Activated naive CD4-positive, alpha-beta T cell treated with anti-CD3 and anti-CD28 coated beads, Interleukin-2, amount 50 U/mL, for 72 hours (primary cell): Measurements from ENCODE around the gene TRIM56. TPM values are rescaled to one million over a fixed set of nuclear protein-coding genes. Genes with fewer than 3 reads are reported as not detected.
A peak's percentile ranks its signal among the peaks of the same experiment; 100 is the strongest.

ENCODE experiments used
- ATAC-seq, 2 donors: fragments of 150-1000 bp; cut with Tn5 transposase; 2 replicates each; pipeline ENCODE4 v1.10.0; 2021; ENCODE audit warnings: mild to moderate bottlenecking in 2 of 2, moderate library complexity in 2 of 2
- DNase-seq, 2 donors: peaks; one replicate each; pipeline ENCODE4 v3.0.0; 2021 to 2022; ENCODE audit warnings: low spot score in 2 of 2
- H3K27ac Mint-ChIP-seq, 2 donors: one replicate each; pipeline ENCODE4 v1.8.0; 2022; ENCODE audit warnings: mild to moderate bottlenecking in 2 of 2, mixed read lengths in 2 of 2
- H3K36me3 Mint-ChIP-seq, 2 donors: one replicate each; pipeline ENCODE4 v1.8.0; 2022; ENCODE audit warnings: mixed read lengths in 2 of 2
- H3K9me3 Mint-ChIP-seq, 2 donors: one replicate each; pipeline ENCODE4 v1.8.0; 2022; ENCODE audit warnings: mixed read lengths in 2 of 2
- total RNA-seq, 2 donors: library from RNA; stranded (reverse); gene quantifications; one replicate each; pipeline ENCODE4 v1.2.3, GENCODE V29; 2022

Gene TRIM56
- total RNA-seq, 2 donors from 2014 or later = 49.7 to 64.2 TPM

- Mint-ChIP-seq H3K27ac (no peak overlapping the region), H3K9me3 (no peaks in the 10 kb centered on the region), H3K36me3 (no peaks in the 10 kb centered on the region)
- DNase-seq = no peak
- ATAC-seq = no peak
Observed at GRCh38 chr7:101134399-101134980, 49.2 kb downstream of the TRIM56 start.

GRCh38 chr7:101137651-101138212 lies 52.5 kb downstream of the TRIM56 start:
- Mint-ChIP-seq H3K36me3 (no peaks in the 10 kb centered on the region), H3K27ac (peak overlapping the region in 1 of 2 donors; percentile 40), H3K9me3 (no peaks in the 10 kb centered on the region)
- DNase-seq (no peak), ATAC-seq (no peak)

GRCh38 chr7:101138213-101138870 lies 53.1 kb downstream of the TRIM56 start:
- Mint-ChIP-seq H3K36me3 (no peaks in the 10 kb centered on the region), H3K9me3 (no peaks in the 10 kb centered on the region)

GRCh38 chr7:101140339-101140699 lies 55.0 kb downstream of the TRIM56 start:
- ATAC-seq = no peak
- no peaks in the 10 kb centered on the region for H3K9me3 Mint-ChIP-seq
- peak overlapping the region in 1 of 2 donors; percentile 75 for H3K27ac Mint-ChIP-seq
- no peaks in the 10 kb centered on the region for H3K36me3 Mint-ChIP-seq
- DNase-seq = no peak

More at GRCh38 chr7:101138213-101138870, 53.1 kb downstream of the TRIM56 start:
- DNase-seq (peak; percentile 76 to 84), ATAC-seq (peak; percentile 97 to 98)
- H3K27ac Mint-ChIP-seq = peak overlapping the region in 1 of 2 donors; percentile 40

GRCh38 chr7:101140746-101141382 lies 55.6 kb downstream of the TRIM56 start:
- Mint-ChIP-seq H3K9me3 (no peaks in the 10 kb centered on the region), H3K27ac (peak overlapping the region in 1 of 2 donors; percentile 75), H3K36me3 (no peaks in the 10 kb centered on the region)
- no peak for ATAC-seq
- DNase-seq = no peak

Other genes starting within 250 kb of the TRIM56 start
- gene SLC12A9, start 232.8 kb upstream of the TRIM56 start, total RNA-seq = 10 to 100 TPM; 16.7 to 27.7 TPM
- gene TRIP6, start 218.1 kb upstream of the TRIM56 start, total RNA-seq = 10 to 100 TPM; 34.4 to 39.2 TPM
- gene SRRT, start 210.4 kb upstream of the TRIM56 start, total RNA-seq = 100 to 1,000 TPM; 205 to 242 TPM
- 1 to 10 TPM in 1 of 2 donors, under 1 TPM in 1; 0.77 to 2.4 TPM for gene UFSP1, start 195.8 kb upstream of the TRIM56 start, total RNA-seq
- under 1 TPM in 1 of 2 donors, not detected in 1; 0.12 TPM for gene ACHE, start 189.6 kb upstream of the TRIM56 start, total RNA-seq
- gene MUC3A, start 135.9 kb upstream of the TRIM56 start, total RNA-seq = under 1 TPM in 1 of 2 donors, not detected in 1; 0.31 TPM
- under 1 TPM; 0.34 to 0.41 TPM for gene MUC12, start 115.9 kb upstream of the TRIM56 start, total RNA-seq
- not detected for gene MUC17, start 65.4 kb upstream of the TRIM56 start, total RNA-seq
- gene SERPINE1, start 41.6 kb downstream of the TRIM56 start, total RNA-seq = under 1 TPM; 0.18 to 0.27 TPM
- gene AP1S1, start 69.0 kb downstream of the TRIM56 start, total RNA-seq = 10 to 100 TPM; 26.3 to 48.2 TPM
- gene VGF, start 80.1 kb downstream of the TRIM56 start, total RNA-seq = not detected
- gene NAT16, start 94.8 kb downstream of the TRIM56 start, total RNA-seq = not detected
- not detected for gene MOGAT3, start 115.6 kb downstream of the TRIM56 start, total RNA-seq
- 10 to 100 TPM; 44.7 to 53.5 TPM for gene PLOD3, start 132.1 kb downstream of the TRIM56 start, total RNA-seq
- gene ZNHIT1, start 132.7 kb downstream of the TRIM56 start, total RNA-seq = 10 to 100 TPM; 49.9 to 50.3 TPM
- 10 to 100 TPM; 17.3 to 26.1 TPM for gene CLDN15, start 152.3 kb downstream of the TRIM56 start, total RNA-seq
- 10 to 100 TPM; 70.0 to 74.8 TPM for gene FIS1, start 159.6 kb downstream of the TRIM56 start, total RNA-seq
- 1 to 10 TPM; 2.9 to 6.2 TPM for gene IFT22, start 236.3 kb downstream of the TRIM56 start, total RNA-seq